ENCODE data around the gene FTMT.

The FTMT gene

DNA sequence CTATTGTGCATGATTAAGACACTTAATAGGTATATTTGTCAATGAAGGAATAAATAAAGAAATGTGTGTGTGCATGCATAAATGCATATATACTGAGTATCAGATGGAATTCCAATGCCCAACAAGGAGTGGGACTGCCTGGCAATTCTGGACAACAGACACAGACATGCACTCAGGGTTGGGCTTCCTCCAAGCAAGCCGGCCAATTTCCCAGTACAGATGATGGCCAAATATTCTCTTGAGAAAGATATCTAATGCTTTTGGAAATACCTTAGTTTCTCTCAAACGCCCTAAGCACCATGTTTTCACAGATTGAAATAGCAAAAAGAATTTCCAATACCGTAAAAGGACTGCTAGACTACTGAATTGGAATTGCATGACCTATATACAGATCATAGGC, 11.1 kb downstream of the FTMT start:
- no peak for TF ChIP-seq SIN3A (IDR thresholded peaks at IDR 0.05; ENCODE audit: borderline replicate concordance, insufficient read depth, low read length)
- TF ChIP-seq TAF1 (IDR thresholded peaks at IDR 0.05; ENCODE audit: borderline replicate concordance, insufficient read depth, low read length), result no peak
- TF ChIP-seq REST (IDR thresholded peaks at IDR 0.05; ENCODE audit: insufficient read depth in 1 of 2, low read depth in 2 of 2, low read length in 2 of 2), result no peak
- TF ChIP-seq FOXP2 (optimal IDR thresholded peaks at IDR 0.05; ENCODE audit: borderline replicate concordance, extremely low read depth, extremely low read length, insufficient read depth), result no peak

DNA sequence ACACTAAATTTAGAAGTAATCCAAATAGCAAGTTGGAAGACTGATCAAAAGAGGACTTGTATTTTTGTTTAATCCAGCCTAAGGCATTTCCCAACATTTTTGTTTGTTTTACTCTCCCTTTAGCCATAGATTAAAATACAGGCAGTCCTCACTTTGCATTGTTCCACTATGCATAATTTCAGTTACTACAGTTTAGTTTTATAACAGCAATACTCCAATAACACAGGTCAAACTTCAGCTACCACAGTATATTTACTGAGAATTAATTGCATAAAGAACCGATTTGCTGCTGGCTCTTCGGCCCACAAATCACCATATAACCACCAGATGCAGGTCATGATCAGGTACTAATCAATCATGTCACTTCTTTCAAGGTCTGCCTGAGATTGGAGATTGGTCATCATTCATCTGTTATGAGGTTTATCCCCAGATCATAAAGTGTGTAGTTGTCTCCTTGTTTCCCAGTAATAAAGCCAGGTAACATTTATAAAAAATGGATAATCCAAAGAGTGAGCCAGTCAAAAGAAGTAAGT, 12.1 kb downstream of the FTMT start:
- TF ChIP-seq POLR2AphosphoS5 (IDR thresholded peaks at IDR 0.05; ENCODE audit: low read depth, low read length) (no peak), SIN3A (IDR thresholded peaks at IDR 0.05; ENCODE audit: borderline replicate concordance, insufficient read depth, low read length) (no peak), TAF1 (IDR thresholded peaks at IDR 0.05; ENCODE audit: borderline replicate concordance, insufficient read depth, low read length) (no peak), REST (IDR thresholded peaks at IDR 0.05; ENCODE audit: insufficient read depth in 1 of 2, low read depth in 2 of 2, low read length in 2 of 2) (no peak), FOXP2 (optimal IDR thresholded peaks at IDR 0.05; ENCODE audit: borderline replicate concordance, extremely low read depth, extremely low read length, insufficient read depth) (no peak)

GRCh38 chr5:121867403-121867802, 15.7 kb downstream of the FTMT start:
- no peak for TF ChIP-seq TAF1 (IDR thresholded peaks at IDR 0.05; ENCODE audit: borderline replicate concordance, insufficient read depth, low read length)

DNA sequence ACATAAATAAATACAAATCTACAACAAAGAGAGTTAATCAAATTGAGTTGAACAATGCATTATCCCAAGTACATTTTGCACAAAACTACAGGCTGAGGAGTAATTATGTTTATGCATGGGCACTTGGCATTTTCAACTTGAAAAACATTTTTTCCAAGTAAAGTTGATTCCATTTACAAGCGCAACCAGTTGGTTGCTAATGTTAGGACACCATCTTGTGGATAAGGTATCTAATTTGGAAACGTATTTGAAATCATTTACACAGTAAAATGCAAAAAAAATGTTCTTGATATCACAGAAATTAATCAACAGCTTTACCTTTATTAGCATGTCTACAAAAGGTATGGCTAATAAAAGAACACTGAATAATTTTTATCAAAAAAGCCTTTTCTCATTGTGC, 18.8 kb downstream of the FTMT start:
- TF ChIP-seq REST (IDR thresholded peaks at IDR 0.05; ENCODE audit: insufficient read depth in 1 of 2, low read depth in 2 of 2, low read length in 2 of 2), result no peak
- TF ChIP-seq TAF1 (IDR thresholded peaks at IDR 0.05; ENCODE audit: borderline replicate concordance, insufficient read depth, low read length), result no peak
- no peak for TF ChIP-seq FOXP2 (optimal IDR thresholded peaks at IDR 0.05; ENCODE audit: borderline replicate concordance, extremely low read depth, extremely low read length, insufficient read depth)
- no peak for TF ChIP-seq SIN3A (IDR thresholded peaks at IDR 0.05; ENCODE audit: borderline replicate concordance, insufficient read depth, low read length)
- TF ChIP-seq POLR2AphosphoS5 (IDR thresholded peaks at IDR 0.05; ENCODE audit: low read depth, low read length), result no peak

DNA sequence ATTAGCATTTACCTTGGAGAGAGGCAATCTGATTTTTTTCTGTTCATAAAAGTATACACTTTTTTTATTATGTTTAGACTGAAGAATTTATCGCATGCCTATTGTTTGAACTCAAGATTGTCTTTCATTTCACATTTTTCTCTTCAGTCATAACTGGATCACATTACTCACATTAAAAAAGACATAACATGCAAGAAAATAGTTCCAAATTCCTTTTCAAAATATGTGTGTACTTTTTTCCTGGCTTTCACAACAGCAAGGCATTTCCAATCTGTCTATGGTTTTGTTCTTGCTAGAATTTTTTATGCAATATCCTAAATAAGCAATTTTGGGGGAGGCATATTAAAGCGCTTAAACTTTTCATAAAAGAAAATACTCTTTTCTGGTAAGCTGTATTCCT, 21.2 kb downstream of the FTMT start:
- TF ChIP-seq POLR2AphosphoS5 (IDR thresholded peaks at IDR 0.05; ENCODE audit: low read depth, low read length) (no peak), FOXP2 (optimal IDR thresholded peaks at IDR 0.05; ENCODE audit: borderline replicate concordance, extremely low read depth, extremely low read length, insufficient read depth) (no peak), TAF1 (IDR thresholded peaks at IDR 0.05; ENCODE audit: borderline replicate concordance, insufficient read depth, low read length) (no peak), REST (IDR thresholded peaks at IDR 0.05; ENCODE audit: insufficient read depth in 1 of 2, low read depth in 2 of 2, low read length in 2 of 2) (no peak), SIN3A (IDR thresholded peaks at IDR 0.05; ENCODE audit: borderline replicate concordance, insufficient read depth, low read length) (no peak)
